Measurements from ENCODE around the gene RPLP1.

GRCh38 chr15:69498282-69498681, 45.7 kb downstream of the RPLP1 start:
- TF ChIP-seq CTCF (conservative IDR thresholded peaks at IDR 0.05) = no peak
- no peak for TF ChIP-seq EZH2 (IDR thresholded peaks at IDR 0.05; ENCODE audit: low read depth)
